GM12878 (cell line): ENCODE measurements around the gene CCK. TPM values are rescaled to one million over a fixed set of nuclear protein-coding genes. Genes with fewer than 3 reads are reported as not detected.

Experiments
- ATAC-seq: fragments of 200-7000 bp; cut with Tn5 transposase; 3 replicates; pipeline ENCODE4 v1.9.1; 2020; ENCODE audit warnings: mild to moderate bottlenecking, moderate library complexity
- BruUV-seq: library from RNA; stranded (reverse); fragments of 400-500 nt; replicated peaks from 2 replicates; lab custom pipeline; 2021; lab: Mats Ljungman, UMichigan
- CTCF ChIA-PET: fragments of 300-600 bp; sonication (Branson Sonifier 250); formaldehyde crosslinking; extraction: SDS; loops from one replicate; lab custom pipeline; 2021; ENCODE audit warnings: inconsistent platforms; lab: Yijun Ruan, JAX
- POLR2A ChIA-PET: fragments of 350-600 bp; formaldehyde crosslinking; extraction: SDS; loops from one replicate; lab custom pipeline; 2021; ENCODE audit warnings: inconsistent platforms; lab: Charles Lee
- RAD21 ChIA-PET: fragments of 300-600 bp; sonication (Branson Sonifier 250); formaldehyde crosslinking; loops from one replicate; lab custom pipeline; 2023; ENCODE audit warnings: antibody characterized with exemption; ENCODE audit not compliant: unreplicated experiment; lab: Charles Lee
- SMC1A ChIA-PET: fragments of 300-600 bp; sonication (Branson Sonifier 250); formaldehyde crosslinking; loops from one replicate; lab custom pipeline; 2023; ENCODE audit not compliant: unreplicated experiment, uncharacterized antibody; lab: Charles Lee
- DNase-seq: peaks from one replicate; pipeline ENCODE4 v3.0.0-alpha.2; 2011; ENCODE audit warnings: low read depth, low spot score
- FAIRE-seq: peaks from 3 replicates; lab custom pipeline; 2011; peaks lifted over from hg19 to GRCh38; lab: Jason Lieb, UNC
- H2AFZ ChIP-seq: 2 replicates; pipeline ENCODE4 v1.6.0; 2011; ENCODE audit warnings: low read depth, low read length, control low read depth; ENCODE audit not compliant: control insufficient read depth
- H3K27ac ChIP-seq: 2 replicates; pipeline ENCODE4 v1.5.1; 2011; ENCODE audit warnings: control low read depth; ENCODE audit not compliant: control insufficient read depth, insufficient read depth
- H3K27me3 ChIP-seq, 2 experiments: replicated peaks in 1 of 2; 2 replicates each; pipeline versions ENCODE4 v1.6.0 to v1.6.1; 2011; ENCODE audit warnings: low read length in 1 of 2; ENCODE audit not compliant: control insufficient read depth in 2 of 2, insufficient read depth in 2 of 2
- H3K36me3 ChIP-seq, 2 experiments: 2 replicates each; pipeline ENCODE4 v1.5.1; 2011; ENCODE audit warnings: low read length in 1 of 2; ENCODE audit not compliant: control insufficient read depth in 2 of 2, insufficient read depth in 2 of 2
- H3K4me1 ChIP-seq: 2 replicates; pipeline ENCODE4 v1.6.1; 2011; ENCODE audit warnings: mild to moderate bottlenecking, low read length, moderate library complexity, mixed read lengths; ENCODE audit not compliant: control insufficient read depth, insufficient read depth
- H3K4me2 ChIP-seq: 2 replicates; pipeline ENCODE4 v1.6.0; 2011; ENCODE audit warnings: control low read depth; ENCODE audit not compliant: control insufficient read depth, insufficient read depth
- H3K4me3 ChIP-seq: fragments of 200-600 bp; sonication (generic); 2 replicates; pipeline ENCODE4 v1.5.1; 2016
- H3K79me2 ChIP-seq: 2 replicates; pipeline ENCODE4 v1.6.0; 2011; ENCODE audit warnings: low read length; ENCODE audit not compliant: control insufficient read depth, insufficient read depth
- H3K9ac ChIP-seq: 2 replicates; pipeline ENCODE4 v1.8.0; 2011; ENCODE audit warnings: low read length, control low read depth, mixed read lengths; ENCODE audit not compliant: control insufficient read depth, insufficient read depth
- H3K9me3 ChIP-seq: replicated peaks from 3 replicates; pipeline ENCODE4 v1.5.1; 2011; ENCODE audit warnings: mild to moderate bottlenecking, low read length; ENCODE audit not compliant: control insufficient read depth, insufficient read depth
- H4K20me1 ChIP-seq: 2 replicates; pipeline ENCODE4 v1.6.0; 2011; ENCODE audit not compliant: control insufficient read depth, insufficient read depth
- RUNX3 ChIP-seq: IDR thresholded peaks from 2 replicates; pipeline ENCODE4 v1.6.1; 2012; ENCODE audit warnings: low read length, inconsistent platforms
- ZBTB4 ChIP-seq: fragments of 450-650 bp; formaldehyde crosslinking; IDR thresholded peaks from 2 replicates; pipeline ENCODE4 v1.4.0; 2022; ENCODE audit warnings: mild to moderate bottlenecking, moderate library complexity
- WGBS: methylation state at CpG from one replicate; pipeline ENCODE4 v1.1.6; 2016; ENCODE audit warnings: low lambda C conversion rate; ENCODE audit not compliant: insufficient replicate concordance, insufficient coverage; ENCODE audit errors: missing lambda C conversion rate; 5-methylcytosine and 5-hydroxymethylcytosine counted together
- in situ Hi-C: fragments of 300-500 bp; cut with MboI; formaldehyde crosslinking; loops from 9 replicates; pipeline ENCODE4 v1.14.3; 2018; ENCODE audit warnings: mixed read lengths
- intact Hi-C: fragments of 100-400 bp; cut with micrococcal nuclease; formaldehyde crosslinking; loops from one replicate; pipeline ENCODE4 v1.14.2; 2022; ENCODE audit not compliant: unreplicated experiment
- polyA plus RNA-seq, 11 experiments: library from polyadenylated mRNA; depleted of rRNA in 4 of 11; unstranded in 6 of 11; stranded (reverse) in 5 of 11; fragments of >200 nt; fragmentation: Nextera tagmentation in 4 of 11; fragmentation: Illumina TruSeq in 1 of 11; extraction: Ambion mirVana in 4 of 11; extraction: Trizol in 1 of 11; gene quantifications; 1 replicate in 1 of 11; 2 replicates in 10 of 11; pipeline versions ENCODE4 v1.2.1 to v1.2.3, GENCODE V29; 2011 to 2016; ENCODE audit warnings: inconsistent platforms in 2 of 11, missing spikeins in 2 of 11, low read depth in 1 of 11
- total RNA-seq, 4 experiments: library from RNA; depleted of rRNA in 3 of 4; stranded (reverse); fragments of >200 nt in 3 of 4; fragmentation: Illumina TruSeq in 1 of 4; extraction: Trizol in 1 of 4; gene quantifications; 2 replicates each; pipeline versions ENCODE4 v1.2.1 to v1.2.3, GENCODE V29; 2013 to 2021

Gene CCK
- total and polyA plus RNA-seq, 10 of the 15 experiments (the other 5 are each of a cell fraction or from before 2014, with no cell fraction given): not detected

GRCh38 chr3:42220436-42221121 is 45.4 kb downstream of the CCK start:
- H3K36me3 ChIP-seq: peaks cover 11 to 41% of the 10 kb centered on the region in 2 experiments
- no peaks in the 10 kb centered on the region for H3K9me3 ChIP-seq
- no peaks in the 10 kb centered on the region for H3K79me2 ChIP-seq
- no peak for TF ChIP-seq ZBTB4 (CRISPR knock-in tag)
- TF ChIP-seq RUNX3: no peak
- SMC1A ChIA-PET: no interaction called here
- in situ Hi-C loops: loop anchor here (10.0 kb wide), 1 partner anchor 326 kb away; no protein-coding TSS in a partner anchor
- CTCF ChIA-PET: interaction anchor here (1.2 to 1.5 kb wide), 2 partner anchors 27 to 29 kb away, joined by 4 to 6 read pairs; no protein-coding TSS in a partner anchor
- no TSS peak for BruUV-seq
- RAD21 ChIA-PET: no interaction called here
- H3K27me3 ChIP-seq: no peaks in the 10 kb centered on the region
- no peak overlapping the region for H2AFZ ChIP-seq
- H4K20me1 ChIP-seq: no peaks in the 10 kb centered on the region
- no peak overlapping the region for H3K9ac ChIP-seq
- no peak overlapping the region for H3K4me2 ChIP-seq
- POLR2A ChIA-PET: no interaction called here
- H3K27ac ChIP-seq: no peak overlapping the region
- 97% methylated on average over 17 of the region's 17 CpGs for WGBS
- H3K4me3 ChIP-seq: no peak overlapping the region
- FAIRE-seq (no peak), ATAC-seq (no peak), DNase-seq (no peak)
- peaks cover 19% of the 10 kb centered on the region for H3K4me1 ChIP-seq
- intact Hi-C loops: no loop called here
